ENCODE measurements around the gene MTUS2. TPM values are rescaled to one million over a fixed set of nuclear protein-coding genes. Genes with fewer than 3 reads are reported as not detected.

The MTUS2 gene
- total and polyA plus RNA-seq, 5 donors from 2014 or later, result 0.02 to 0.03 (median 0.03) TPM; not detected in 2

GRCh38 chr13:29103065-29103800, 283.1 kb downstream of the MTUS2 start:
- Mint-ChIP-seq H3K4me3 (no peak overlapping the region), H3K9me3 (peaks cover 0 to 2% (median 0%) of the 10 kb centered on the region in 7 donors), H3K27ac (no peak overlapping the region), H3K36me3 (no peaks in the 10 kb centered on the region), H3K27me3 (peaks cover 12% of the 10 kb centered on the region), H3K4me1 (no peaks in the 10 kb centered on the region)
- H3K4me1 ChIP-seq (ENCODE audit: control insufficient read depth, insufficient read depth, low read length, poor library complexity, severe bottlenecking), result no peaks in the 10 kb centered on the region
- no peak overlapping the region for H3K27ac ChIP-seq (ENCODE audit: insufficient read depth, low read length, poor library complexity, severe bottlenecking)
- ATAC-seq (ENCODE audit: low read depth in 2 of 2), result no peak
- no peaks in the 10 kb centered on the region for H3K36me3 ChIP-seq (ENCODE audit: control insufficient read depth, insufficient read depth, low read length)
- no peak overlapping the region for H3K4me3 ChIP-seq (ENCODE audit: low read depth, low read length)
- no peaks in the 10 kb centered on the region for H3K9me3 ChIP-seq (ENCODE audit: control insufficient read depth in 2 of 2, low read length in 2 of 2)
- peaks cover 3% of the 10 kb centered on the region for H3K27me3 ChIP-seq (ENCODE audit: control insufficient read depth, insufficient read depth, low read length)
- no peak for DNase-seq

GRCh38 chr13:29104461-29104860, 284.3 kb downstream of the MTUS2 start:
- Histone ChIP-seq H3K27ac (ENCODE audit: insufficient read depth, low read length, poor library complexity, severe bottlenecking) (no peak overlapping the region), H3K4me3 (ENCODE audit: low read depth, low read length) (no peak overlapping the region), H3K9me3 (ENCODE audit: control insufficient read depth in 2 of 2, low read length in 2 of 2) (no peaks in the 10 kb centered on the region), H3K27me3 (ENCODE audit: control insufficient read depth, insufficient read depth, low read length) (peaks cover 2% of the 10 kb centered on the region), H3K4me1 (ENCODE audit: control insufficient read depth, insufficient read depth, low read length, poor library complexity, severe bottlenecking) (no peaks in the 10 kb centered on the region), H3K36me3 (ENCODE audit: control insufficient read depth, insufficient read depth, low read length) (no peaks in the 10 kb centered on the region)
- H3K9me3 Mint-ChIP-seq, result peaks cover 0 to 2% (median 0%) of the 10 kb centered on the region in 7 donors
- H3K27me3 Mint-ChIP-seq, result peaks cover 12% of the 10 kb centered on the region
- H3K36me3 Mint-ChIP-seq, result no peaks in the 10 kb centered on the region
- H3K27ac Mint-ChIP-seq, result no peak overlapping the region
- no peaks in the 10 kb centered on the region for H3K4me1 Mint-ChIP-seq
- DNase-seq (no peak), ATAC-seq (ENCODE audit: low read depth in 2 of 2) (no peak)
- H3K4me3 Mint-ChIP-seq, result no peak overlapping the region

DNA sequence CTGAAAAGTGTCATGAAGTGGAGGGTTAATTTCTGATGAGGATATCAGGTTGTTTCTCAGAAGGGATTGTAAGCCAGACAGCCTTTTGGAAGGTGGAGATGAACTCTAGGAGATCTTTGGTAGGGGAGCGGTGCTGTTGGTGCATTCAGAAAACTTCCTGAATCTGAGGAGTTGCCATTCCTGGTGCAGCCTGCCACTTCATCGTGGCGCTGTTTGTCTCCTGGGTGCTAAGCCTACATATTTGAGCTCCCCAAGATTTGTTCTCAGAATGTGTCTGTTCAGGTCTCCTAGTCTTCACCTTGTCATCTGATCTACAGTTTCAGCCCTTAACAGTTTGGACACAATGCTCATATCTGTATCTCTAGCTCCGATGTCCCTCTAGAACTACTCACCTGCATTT, 285.6 kb downstream of the MTUS2 start:
- H3K4me3 Mint-ChIP-seq, result no peak overlapping the region
- DNase-seq, result no peak
- H3K36me3 ChIP-seq (ENCODE audit: control insufficient read depth, insufficient read depth, low read length), result no peaks in the 10 kb centered on the region
- H3K27ac Mint-ChIP-seq, result no peak overlapping the region
- H3K27me3 ChIP-seq (ENCODE audit: control insufficient read depth, insufficient read depth, low read length), result peaks cover 2% of the 10 kb centered on the region
- peaks cover 0 to 2% (median 0%) of the 10 kb centered on the region in 7 donors for H3K9me3 Mint-ChIP-seq
- peaks cover 12% of the 10 kb centered on the region for H3K27me3 Mint-ChIP-seq
- no peaks in the 10 kb centered on the region for H3K36me3 Mint-ChIP-seq
- no peak overlapping the region for H3K27ac ChIP-seq (ENCODE audit: insufficient read depth, low read length, poor library complexity, severe bottlenecking)
- H3K4me3 ChIP-seq (ENCODE audit: low read depth, low read length), result no peak overlapping the region
- H3K4me1 Mint-ChIP-seq, result no peaks in the 10 kb centered on the region
- no peak for ATAC-seq (ENCODE audit: low read depth in 2 of 2)
- H3K9me3 ChIP-seq (ENCODE audit: control insufficient read depth in 2 of 2, low read length in 2 of 2), result no peaks in the 10 kb centered on the region
- H3K4me1 ChIP-seq (ENCODE audit: control insufficient read depth, insufficient read depth, low read length, poor library complexity, severe bottlenecking), result no peaks in the 10 kb centered on the region

DNA sequence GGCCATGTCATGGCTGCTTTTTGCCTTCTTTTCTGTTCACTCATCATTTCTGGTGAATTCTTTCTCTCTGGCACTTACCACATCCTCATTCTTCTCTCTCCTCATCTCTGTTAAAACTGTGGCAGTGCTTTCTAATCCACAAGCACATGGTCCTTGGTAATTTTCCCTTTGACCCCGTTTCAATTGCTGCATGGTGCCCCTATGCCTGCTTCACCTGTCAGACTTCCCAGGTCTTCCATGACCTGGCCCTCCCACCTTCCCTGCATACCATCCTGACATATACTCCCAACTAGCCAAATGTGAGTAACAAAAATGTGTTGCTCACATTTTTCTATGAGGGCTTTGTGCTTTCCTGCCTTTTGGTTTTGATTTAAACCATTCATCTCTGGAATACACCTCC, 286.5 kb downstream of the MTUS2 start:
- ATAC-seq (ENCODE audit: low read depth in 2 of 2) (no peak), DNase-seq (no peak)
- no peaks in the 10 kb centered on the region for H3K36me3 Mint-ChIP-seq
- H3K27ac Mint-ChIP-seq, result no peak overlapping the region
- Histone ChIP-seq H3K4me1 (ENCODE audit: control insufficient read depth, insufficient read depth, low read length, poor library complexity, severe bottlenecking) (no peaks in the 10 kb centered on the region), H3K4me3 (ENCODE audit: low read depth, low read length) (no peak overlapping the region), H3K9me3 (ENCODE audit: control insufficient read depth in 2 of 2, low read length in 2 of 2) (no peaks in the 10 kb centered on the region), H3K27me3 (ENCODE audit: control insufficient read depth, insufficient read depth, low read length) (peaks cover 2% of the 10 kb centered on the region), H3K27ac (ENCODE audit: insufficient read depth, low read length, poor library complexity, severe bottlenecking) (no peak overlapping the region), H3K36me3 (ENCODE audit: control insufficient read depth, insufficient read depth, low read length) (no peaks in the 10 kb centered on the region)
- H3K9me3 Mint-ChIP-seq, result peaks cover 0 to 2% (median 0%) of the 10 kb centered on the region in 7 donors
- peaks cover 12% of the 10 kb centered on the region for H3K27me3 Mint-ChIP-seq
- H3K4me1 Mint-ChIP-seq, result no peaks in the 10 kb centered on the region
- no peak overlapping the region for H3K4me3 Mint-ChIP-seq

GRCh38 chr13:29108068-29108786, 288.1 kb downstream of the MTUS2 start:
- peaks cover under 1% of the 10 kb centered on the region for H3K27me3 ChIP-seq (ENCODE audit: control insufficient read depth, insufficient read depth, low read length)
- H3K4me1 ChIP-seq (ENCODE audit: control insufficient read depth, insufficient read depth, low read length, poor library complexity, severe bottlenecking), result no peaks in the 10 kb centered on the region
- no peaks in the 10 kb centered on the region for H3K36me3 ChIP-seq (ENCODE audit: control insufficient read depth, insufficient read depth, low read length)
- H3K27me3 Mint-ChIP-seq, result peaks cover 15% of the 10 kb centered on the region
- H3K4me1 Mint-ChIP-seq, result no peaks in the 10 kb centered on the region
- no peak overlapping the region for H3K4me3 Mint-ChIP-seq
- no peak overlapping the region for H3K4me3 ChIP-seq (ENCODE audit: low read depth, low read length)
- DNase-seq (no peak), ATAC-seq (ENCODE audit: low read depth in 2 of 2) (no peak)
- H3K36me3 Mint-ChIP-seq, result no peaks in the 10 kb centered on the region
- no peak overlapping the region for H3K27ac ChIP-seq (ENCODE audit: insufficient read depth, low read length, poor library complexity, severe bottlenecking)
- peaks cover 0 to 2% (median 0%) of the 10 kb centered on the region in 7 donors for H3K9me3 Mint-ChIP-seq
- no peaks in the 10 kb centered on the region for H3K9me3 ChIP-seq (ENCODE audit: control insufficient read depth in 2 of 2, low read length in 2 of 2)
- no peak overlapping the region for H3K27ac Mint-ChIP-seq

GRCh38 chr13:29109987-29110386, 289.8 kb downstream of the MTUS2 start:
- Mint-ChIP-seq H3K9me3 (peaks cover 0 to 5% (median 0%) of the 10 kb centered on the region in 7 donors), H3K4me3 (no peak overlapping the region), H3K27ac (no peak overlapping the region), H3K4me1 (no peaks in the 10 kb centered on the region), H3K36me3 (no peaks in the 10 kb centered on the region), H3K27me3 (peaks cover 23% of the 10 kb centered on the region)
- no peaks in the 10 kb centered on the region for H3K4me1 ChIP-seq (ENCODE audit: control insufficient read depth, insufficient read depth, low read length, poor library complexity, severe bottlenecking)
- H3K27me3 ChIP-seq (ENCODE audit: control insufficient read depth, insufficient read depth, low read length), result no peaks in the 10 kb centered on the region
- no peak overlapping the region for H3K27ac ChIP-seq (ENCODE audit: insufficient read depth, low read length, poor library complexity, severe bottlenecking)
- ATAC-seq (ENCODE audit: low read depth in 2 of 2), result no peak
- no peaks in the 10 kb centered on the region for H3K36me3 ChIP-seq (ENCODE audit: control insufficient read depth, insufficient read depth, low read length)
- H3K9me3 ChIP-seq (ENCODE audit: control insufficient read depth in 2 of 2, low read length in 2 of 2), result no peaks in the 10 kb centered on the region
- no peak overlapping the region for H3K4me3 ChIP-seq (ENCODE audit: low read depth, low read length)
- no peak for DNase-seq

- H3K36me3 ChIP-seq (ENCODE audit: control insufficient read depth, insufficient read depth, low read length), result no peaks in the 10 kb centered on the region
- no peak overlapping the region for H3K4me3 ChIP-seq (ENCODE audit: low read depth, low read length)
- ATAC-seq (ENCODE audit: low read depth in 2 of 2), result no peak
- no peak overlapping the region for H3K27ac Mint-ChIP-seq
- no peaks in the 10 kb centered on the region for H3K4me1 Mint-ChIP-seq
- H3K27me3 Mint-ChIP-seq, result peaks cover 23% of the 10 kb centered on the region
- no peaks in the 10 kb centered on the region for H3K9me3 ChIP-seq (ENCODE audit: control insufficient read depth in 2 of 2, low read length in 2 of 2)
- no peak overlapping the region for H3K4me3 Mint-ChIP-seq
- H3K9me3 Mint-ChIP-seq, result peaks cover 0 to 5% (median 0%) of the 10 kb centered on the region in 7 donors
- no peaks in the 10 kb centered on the region for H3K4me1 ChIP-seq (ENCODE audit: control insufficient read depth, insufficient read depth, low read length, poor library complexity, severe bottlenecking)
- no peak overlapping the region for H3K27ac ChIP-seq (ENCODE audit: insufficient read depth, low read length, poor library complexity, severe bottlenecking)
- no peaks in the 10 kb centered on the region for H3K27me3 ChIP-seq (ENCODE audit: control insufficient read depth, insufficient read depth, low read length)
- H3K36me3 Mint-ChIP-seq, result no peaks in the 10 kb centered on the region
- no peak for DNase-seq
These were observed 291.3 kb downstream of the MTUS2 start for GRCh38 chr13:29111446-29111845.
